ENCODE results near the gene PLEKHG2. TPM values are rescaled to one million over a fixed set of nuclear protein-coding genes. Genes with fewer than 3 reads are reported as not detected.

Gene PLEKHG2
- polyA plus RNA-seq, 1 donor from 2014 or later = 14.3 TPM

DNA sequence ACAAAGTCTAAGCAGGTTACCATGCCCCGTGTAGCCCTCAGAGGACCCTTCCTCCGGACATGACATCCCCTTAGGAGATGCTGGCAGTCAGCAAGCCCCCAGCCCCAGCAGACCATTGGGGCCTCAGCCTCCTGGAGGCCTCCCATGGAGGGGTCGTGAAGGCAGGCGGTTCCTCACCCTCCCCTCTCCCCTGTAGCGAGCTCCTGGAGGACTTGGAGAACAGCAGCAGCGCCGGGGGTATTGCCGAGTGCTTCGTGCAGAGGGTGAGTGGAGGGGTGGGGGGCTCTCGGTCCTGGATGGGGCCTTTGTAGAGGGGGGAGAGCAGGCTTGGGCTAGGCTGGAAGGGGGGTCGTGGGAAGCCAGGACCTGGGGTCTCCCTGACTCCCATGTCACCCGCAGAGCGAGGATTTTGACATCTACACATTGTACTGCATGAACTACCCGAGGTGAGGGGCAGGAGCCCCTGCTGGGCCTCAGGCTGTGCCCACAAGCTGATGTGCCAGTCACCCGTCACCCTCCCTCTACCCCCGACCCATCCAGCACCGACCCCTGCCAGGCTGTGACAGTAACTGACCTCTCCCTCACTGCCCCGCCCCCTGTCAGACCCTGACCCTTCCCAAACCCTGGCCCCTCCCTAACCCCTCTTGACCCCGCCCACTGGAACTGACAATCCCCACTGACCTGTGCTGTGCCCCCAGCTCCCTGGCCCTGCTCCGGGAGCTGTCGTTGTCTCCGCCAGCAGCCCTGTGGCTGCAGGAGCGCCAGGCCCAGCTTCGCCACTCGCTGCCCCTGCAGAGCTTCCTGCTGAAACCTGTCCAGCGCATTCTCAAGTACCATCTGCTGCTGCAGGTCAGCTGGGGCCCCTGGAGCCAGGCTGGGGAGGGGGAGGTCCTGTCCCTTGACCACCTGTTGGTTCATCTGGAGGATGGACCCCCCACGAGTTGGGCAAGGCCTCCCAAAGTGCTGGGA lies 4.0 kb downstream of the PLEKHG2 start:
- no peaks in the 10 kb centered on the region for H3F3A ChIP-seq (ENCODE audit: insufficient read depth, low read length, poor library complexity, severe bottlenecking)
- H3K4me2 ChIP-seq (ENCODE audit: low read length) = no peak overlapping the region
- no peaks in the 10 kb centered on the region for H3K36me3 ChIP-seq (ENCODE audit: insufficient read depth, low read length)
- H4K20me1 ChIP-seq (ENCODE audit: insufficient read depth) = no peaks in the 10 kb centered on the region
- H3K9me2 ChIP-seq (ENCODE audit: insufficient read depth, low read length) = no peaks in the 10 kb centered on the region
- H3K27ac ChIP-seq (ENCODE audit: low read length) = no peak overlapping the region
- TF ChIP-seq, protein P1, sequence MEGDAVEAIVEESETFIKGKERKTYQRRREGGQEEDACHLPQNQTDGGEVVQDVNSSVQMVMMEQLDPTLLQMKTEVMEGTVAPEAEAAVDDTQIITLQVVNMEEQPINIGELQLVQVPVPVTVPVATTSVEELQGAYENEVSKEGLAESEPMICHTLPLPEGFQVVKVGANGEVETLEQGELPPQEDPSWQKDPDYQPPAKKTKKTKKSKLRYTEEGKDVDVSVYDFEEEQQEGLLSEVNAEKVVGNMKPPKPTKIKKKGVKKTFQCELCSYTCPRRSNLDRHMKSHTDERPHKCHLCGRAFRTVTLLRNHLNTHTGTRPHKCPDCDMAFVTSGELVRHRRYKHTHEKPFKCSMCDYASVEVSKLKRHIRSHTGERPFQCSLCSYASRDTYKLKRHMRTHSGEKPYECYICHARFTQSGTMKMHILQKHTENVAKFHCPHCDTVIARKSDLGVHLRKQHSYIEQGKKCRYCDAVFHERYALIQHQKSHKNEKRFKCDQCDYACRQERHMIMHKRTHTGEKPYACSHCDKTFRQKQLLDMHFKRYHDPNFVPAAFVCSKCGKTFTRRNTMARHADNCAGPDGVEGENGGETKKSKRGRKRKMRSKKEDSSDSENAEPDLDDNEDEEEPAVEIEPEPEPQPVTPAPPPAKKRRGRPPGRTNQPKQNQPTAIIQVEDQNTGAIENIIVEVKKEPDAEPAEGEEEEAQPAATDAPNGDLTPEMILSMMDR (IDR thresholded peaks at IDR 0.05; ENCODE audit: poor library complexity, severe bottlenecking) = no peak
- TF ChIP-seq SMC3 (conservative IDR thresholded peaks at IDR 0.05; ENCODE audit: poor library complexity) (no peak), RAD21 (conservative IDR thresholded peaks at IDR 0.05) (no peak), TAF1 (IDR thresholded peaks at IDR 0.05; ENCODE audit: low read depth) (no peak), MXI1 (conservative IDR thresholded peaks at IDR 0.05; ENCODE audit: poor library complexity, severe bottlenecking) (no peak), EP300 (conservative IDR thresholded peaks at IDR 0.05; ENCODE audit: poor library complexity, severe bottlenecking) (no peak), EZH2 (IDR thresholded peaks at IDR 0.05; ENCODE audit: borderline replicate concordance, insufficient read depth, low read length, poor library complexity, severe bottlenecking) (no peak), POLR2AphosphoS5 (IDR thresholded peaks at IDR 0.05) (no peak)
- TF ChIP-seq, protein P2, sequence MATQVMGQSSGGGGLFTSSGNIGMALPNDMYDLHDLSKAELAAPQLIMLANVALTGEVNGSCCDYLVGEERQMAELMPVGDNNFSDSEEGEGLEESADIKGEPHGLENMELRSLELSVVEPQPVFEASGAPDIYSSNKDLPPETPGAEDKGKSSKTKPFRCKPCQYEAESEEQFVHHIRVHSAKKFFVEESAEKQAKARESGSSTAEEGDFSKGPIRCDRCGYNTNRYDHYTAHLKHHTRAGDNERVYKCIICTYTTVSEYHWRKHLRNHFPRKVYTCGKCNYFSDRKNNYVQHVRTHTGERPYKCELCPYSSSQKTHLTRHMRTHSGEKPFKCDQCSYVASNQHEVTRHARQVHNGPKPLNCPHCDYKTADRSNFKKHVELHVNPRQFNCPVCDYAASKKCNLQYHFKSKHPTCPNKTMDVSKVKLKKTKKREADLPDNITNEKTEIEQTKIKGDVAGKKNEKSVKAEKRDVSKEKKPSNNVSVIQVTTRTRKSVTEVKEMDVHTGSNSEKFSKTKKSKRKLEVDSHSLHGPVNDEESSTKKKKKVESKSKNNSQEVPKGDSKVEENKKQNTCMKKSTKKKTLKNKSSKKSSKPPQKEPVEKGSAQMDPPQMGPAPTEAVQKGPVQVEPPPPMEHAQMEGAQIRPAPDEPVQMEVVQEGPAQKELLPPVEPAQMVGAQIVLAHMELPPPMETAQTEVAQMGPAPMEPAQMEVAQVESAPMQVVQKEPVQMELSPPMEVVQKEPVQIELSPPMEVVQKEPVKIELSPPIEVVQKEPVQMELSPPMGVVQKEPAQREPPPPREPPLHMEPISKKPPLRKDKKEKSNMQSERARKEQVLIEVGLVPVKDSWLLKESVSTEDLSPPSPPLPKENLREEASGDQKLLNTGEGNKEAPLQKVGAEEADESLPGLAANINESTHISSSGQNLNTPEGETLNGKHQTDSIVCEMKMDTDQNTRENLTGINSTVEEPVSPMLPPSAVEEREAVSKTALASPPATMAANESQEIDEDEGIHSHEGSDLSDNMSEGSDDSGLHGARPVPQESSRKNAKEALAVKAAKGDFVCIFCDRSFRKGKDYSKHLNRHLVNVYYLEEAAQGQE (IDR thresholded peaks at IDR 0.05; ENCODE audit: borderline replicate concordance) = no peak
- H3K9me3 ChIP-seq (ENCODE audit: low read length) = no peaks in the 10 kb centered on the region
- H3K27me3 ChIP-seq (ENCODE audit: insufficient read depth, low read depth, low read length) = no peaks in the 10 kb centered on the region
- H2AFZ ChIP-seq (ENCODE audit: low read depth, low read length) = no peak overlapping the region
- no peak overlapping the region for H3K9ac ChIP-seq (ENCODE audit: low read length)
- H3K4me3 ChIP-seq (ENCODE audit: low read length) = peak overlapping the region; percentile 89
- peaks cover 27% of the 10 kb centered on the region for H3K79me2 ChIP-seq (replicated peaks; ENCODE audit: insufficient read depth, low read length)

DNA sequence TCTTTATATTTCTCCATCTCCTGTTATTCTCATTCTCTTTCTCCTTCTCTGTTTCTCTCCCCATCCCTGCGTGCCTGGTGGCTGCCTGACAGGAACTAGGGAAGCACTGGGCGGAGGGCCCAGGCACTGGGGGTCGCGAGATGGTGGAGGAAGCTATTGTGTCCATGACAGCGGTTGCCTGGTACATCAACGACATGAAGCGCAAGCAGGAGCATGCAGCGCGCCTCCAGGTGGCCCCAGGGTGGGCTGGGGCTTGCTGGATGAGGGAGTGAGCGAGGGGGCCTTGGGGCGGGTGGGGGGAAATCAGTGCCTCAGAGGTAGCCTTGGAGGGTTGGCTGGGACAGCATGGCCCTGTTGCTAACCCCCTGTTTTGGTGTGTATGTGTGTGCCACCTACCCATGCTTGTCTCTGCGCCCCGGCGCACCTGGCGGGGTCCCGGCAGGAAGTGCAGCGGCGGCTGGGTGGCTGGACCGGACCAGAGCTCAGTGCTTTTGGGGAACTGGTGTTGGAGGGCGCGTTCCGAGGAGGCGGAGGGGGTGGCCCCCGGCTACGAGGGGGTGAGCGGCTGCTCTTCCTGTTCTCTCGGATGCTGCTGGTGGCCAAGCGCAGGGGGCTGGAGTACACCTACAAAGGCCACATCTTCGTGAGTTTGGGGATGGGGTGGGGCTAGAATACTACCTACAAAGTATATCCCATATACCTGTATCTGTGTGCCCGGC lies 5.2 kb downstream of the PLEKHG2 start:
- Histone ChIP-seq H3K27ac (ENCODE audit: low read length) (no peak overlapping the region), H3K79me2 (replicated peaks; ENCODE audit: insufficient read depth, low read length) (peaks cover 27% of the 10 kb centered on the region), H3K4me2 (ENCODE audit: low read length) (no peak overlapping the region), H4K20me1 (ENCODE audit: insufficient read depth) (no peaks in the 10 kb centered on the region), H3K9me3 (ENCODE audit: low read length) (no peaks in the 10 kb centered on the region), H2AFZ (ENCODE audit: low read depth, low read length) (no peak overlapping the region), H3F3A (ENCODE audit: insufficient read depth, low read length, poor library complexity, severe bottlenecking) (no peaks in the 10 kb centered on the region), H3K4me3 (ENCODE audit: low read length) (no peak overlapping the region), H3K9me2 (ENCODE audit: insufficient read depth, low read length) (no peaks in the 10 kb centered on the region), H3K9ac (ENCODE audit: low read length) (no peak overlapping the region), H3K36me3 (ENCODE audit: insufficient read depth, low read length) (no peaks in the 10 kb centered on the region), H3K27me3 (ENCODE audit: insufficient read depth, low read depth, low read length) (no peaks in the 10 kb centered on the region)
- TF ChIP-seq EZH2 (IDR thresholded peaks at IDR 0.05; ENCODE audit: borderline replicate concordance, insufficient read depth, low read length, poor library complexity, severe bottlenecking) (no peak), SMC3 (conservative IDR thresholded peaks at IDR 0.05; ENCODE audit: poor library complexity) (no peak), TAF1 (IDR thresholded peaks at IDR 0.05; ENCODE audit: low read depth) (no peak), RAD21 (conservative IDR thresholded peaks at IDR 0.05) (no peak), MXI1 (conservative IDR thresholded peaks at IDR 0.05; ENCODE audit: poor library complexity, severe bottlenecking) (no peak), EP300 (conservative IDR thresholded peaks at IDR 0.05; ENCODE audit: poor library complexity, severe bottlenecking) (no peak), POLR2AphosphoS5 (IDR thresholded peaks at IDR 0.05) (no peak)
- TF ChIP-seq, protein P1 (IDR thresholded peaks at IDR 0.05; ENCODE audit: poor library complexity, severe bottlenecking) = no peak
- TF ChIP-seq, protein P2 (IDR thresholded peaks at IDR 0.05; ENCODE audit: borderline replicate concordance) = no peak

All from neural cell (in vitro differentiated cells).